EL (cell line): ENCODE data around the gene MYO7A.

ENCODE experiments used
- DNase-seq: peaks from one replicate; pipeline ENCODE4 v3.0.0-alpha.2; 2016

Gene MYO7A

DNA sequence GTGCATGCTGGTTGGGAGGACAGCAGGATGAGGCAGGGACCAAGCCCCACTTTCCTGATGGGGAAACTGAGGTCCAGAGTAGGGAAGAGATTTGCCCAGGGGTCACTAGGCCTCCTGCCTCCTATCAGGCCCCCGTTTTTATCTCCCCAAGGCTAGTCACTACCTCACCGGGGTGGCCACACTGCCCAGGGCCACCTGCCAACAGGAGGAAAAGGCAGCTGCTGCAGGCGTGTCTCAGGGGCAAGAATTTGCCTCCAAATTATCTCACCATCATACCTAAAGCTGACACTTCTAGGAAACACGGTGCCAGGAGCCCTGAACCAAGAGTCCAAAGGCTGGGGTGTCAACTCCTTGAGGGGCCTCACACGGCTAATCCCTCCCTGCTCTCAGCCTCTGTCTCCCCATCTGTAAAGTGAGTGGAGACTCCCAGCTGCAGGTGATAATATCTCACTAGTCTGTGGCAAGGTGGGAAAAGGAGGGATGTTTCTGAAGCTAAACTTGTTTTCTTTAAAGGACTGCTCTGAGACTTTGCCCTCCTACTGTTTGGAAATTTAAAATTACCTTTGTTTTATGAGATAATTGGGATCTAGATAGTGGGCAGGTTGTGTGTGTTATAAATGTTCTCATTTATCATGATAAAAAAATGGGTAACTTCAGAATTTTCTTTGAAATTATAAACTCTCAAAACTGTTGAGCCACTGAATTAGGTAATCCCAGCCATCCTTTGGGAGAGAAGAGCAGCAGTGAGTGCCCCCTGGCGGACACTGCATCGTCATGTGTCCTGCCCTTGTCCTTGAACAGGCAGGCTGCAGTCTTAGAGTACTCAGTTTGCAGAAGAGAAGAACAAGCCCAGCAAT, 60.0 kb downstream of the MYO7A start:
- DNase-seq = peak; percentile 75

DNA sequence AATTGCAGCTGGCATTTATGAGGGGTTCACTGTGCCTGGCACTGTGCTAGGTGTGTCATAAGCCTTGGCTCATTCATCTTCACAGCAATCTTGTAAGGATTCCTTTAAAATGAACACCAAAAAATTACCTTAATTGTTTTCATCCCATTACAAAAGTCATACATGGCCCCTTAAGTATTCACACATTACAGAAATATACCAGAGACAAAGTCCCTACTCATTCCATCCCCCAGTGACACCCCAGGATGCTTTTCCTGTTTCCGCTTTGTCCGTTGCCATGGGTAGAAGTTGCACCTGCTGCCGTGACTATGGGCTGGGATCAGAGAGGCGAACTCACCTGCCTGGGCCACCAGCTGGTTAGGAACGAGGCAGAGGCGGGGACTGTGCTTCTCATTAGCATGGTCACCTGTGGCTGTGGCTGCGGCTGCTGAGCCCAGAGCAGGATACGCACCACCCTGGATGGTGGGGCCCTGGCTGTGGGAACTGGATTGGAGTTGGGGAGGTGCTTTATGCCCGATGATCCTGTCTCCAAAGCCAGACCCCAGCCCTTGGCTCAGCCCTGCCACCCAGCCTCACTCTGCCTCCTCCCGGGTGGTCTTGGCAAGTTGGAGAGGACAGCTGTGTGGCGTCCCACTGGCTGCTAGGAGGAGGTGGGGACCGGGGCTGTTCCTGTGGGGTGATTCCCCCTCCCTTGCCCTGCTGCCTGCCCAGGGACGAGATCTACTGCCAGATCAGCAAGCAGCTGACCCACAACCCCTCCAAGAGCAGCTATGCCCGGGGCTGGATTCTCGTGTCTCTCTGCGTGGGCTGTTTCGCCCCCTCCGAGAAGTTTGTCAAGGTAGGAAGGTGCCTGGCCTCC, 60.8 kb downstream of the MYO7A start:
- no peak for DNase-seq

DNA sequence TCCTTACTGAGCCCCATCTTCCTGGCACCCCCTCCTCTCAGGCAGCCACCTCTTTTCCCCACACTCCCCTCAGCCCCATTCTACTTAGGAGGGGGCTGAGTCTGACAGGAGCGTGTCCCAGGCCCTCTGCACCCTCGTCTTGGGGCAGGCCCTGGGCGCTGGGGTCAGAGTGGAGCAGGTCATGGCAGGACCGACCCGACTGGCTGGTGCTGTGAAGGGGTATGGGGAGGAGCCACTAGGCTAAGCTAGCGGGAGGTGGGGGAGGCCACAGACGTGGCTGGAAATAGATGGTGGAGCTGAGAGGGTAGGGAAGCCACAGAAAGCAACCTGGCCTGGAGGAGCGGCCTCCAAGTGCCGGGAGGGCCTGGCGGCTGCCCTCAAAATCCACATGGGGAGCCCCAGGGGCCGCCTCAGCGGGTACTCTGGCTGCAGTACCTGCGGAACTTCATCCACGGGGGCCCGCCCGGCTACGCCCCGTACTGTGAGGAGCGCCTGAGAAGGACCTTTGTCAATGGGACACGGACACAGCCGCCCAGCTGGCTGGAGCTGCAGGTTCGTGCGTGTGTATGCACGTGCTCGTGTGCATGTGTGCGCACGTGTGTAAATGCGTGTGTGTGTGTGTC, 61.7 kb downstream of the MYO7A start:
- DNase-seq = no peak

DNA sequence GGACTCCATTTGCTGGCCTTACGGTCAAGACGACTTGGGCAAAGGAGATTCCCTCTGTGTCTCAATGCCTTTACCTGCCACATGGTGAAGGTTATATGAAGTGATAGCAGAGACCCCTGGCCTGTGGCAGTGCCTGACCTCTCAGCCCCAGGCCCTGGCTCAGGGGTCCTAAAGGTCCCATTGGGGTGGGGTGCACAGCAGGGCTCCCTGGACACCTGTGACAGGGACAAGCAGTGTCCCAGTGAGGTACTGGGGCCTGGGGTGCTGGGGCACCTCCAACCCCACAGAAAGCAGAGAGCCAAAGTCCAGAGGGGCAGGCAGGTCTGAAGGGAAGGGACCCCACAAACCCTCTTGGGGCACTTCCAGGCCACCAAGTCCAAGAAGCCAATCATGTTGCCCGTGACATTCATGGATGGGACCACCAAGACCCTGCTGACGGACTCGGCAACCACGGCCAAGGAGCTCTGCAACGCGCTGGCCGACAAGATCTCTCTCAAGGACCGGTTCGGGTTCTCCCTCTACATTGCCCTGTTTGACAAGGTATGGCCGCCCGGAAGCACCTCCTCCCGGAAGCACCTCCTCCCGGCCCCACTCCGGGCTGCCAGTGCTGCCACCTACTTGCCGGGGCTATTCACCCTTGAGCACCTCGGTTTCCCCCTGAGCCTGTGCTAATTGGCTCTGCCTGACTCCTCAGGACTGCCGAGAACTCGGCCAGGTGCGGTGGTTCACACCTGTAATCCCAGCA, 62.5 kb downstream of the MYO7A start:
- no peak for DNase-seq

DNA sequence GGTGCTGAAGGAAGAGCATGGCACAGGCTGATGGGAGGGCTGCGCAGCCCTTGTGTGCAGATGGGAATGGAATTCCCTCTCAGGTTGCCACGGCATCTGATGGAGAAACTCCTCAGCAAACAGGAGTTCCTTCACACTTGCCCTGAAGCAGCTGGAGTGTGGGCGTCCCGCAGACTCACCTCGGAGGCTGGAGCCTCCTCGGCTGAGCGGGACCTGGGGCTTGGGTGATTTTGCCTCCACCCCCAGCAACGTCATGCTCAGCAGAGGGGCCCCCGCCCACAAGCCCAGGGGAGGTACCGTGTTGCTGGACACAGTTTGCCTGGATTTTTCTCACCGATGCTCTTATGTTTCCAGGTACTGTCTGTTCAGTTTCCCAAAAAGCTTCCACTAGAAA, 63.4 kb downstream of the MYO7A start:
- DNase-seq = no peak

DNA sequence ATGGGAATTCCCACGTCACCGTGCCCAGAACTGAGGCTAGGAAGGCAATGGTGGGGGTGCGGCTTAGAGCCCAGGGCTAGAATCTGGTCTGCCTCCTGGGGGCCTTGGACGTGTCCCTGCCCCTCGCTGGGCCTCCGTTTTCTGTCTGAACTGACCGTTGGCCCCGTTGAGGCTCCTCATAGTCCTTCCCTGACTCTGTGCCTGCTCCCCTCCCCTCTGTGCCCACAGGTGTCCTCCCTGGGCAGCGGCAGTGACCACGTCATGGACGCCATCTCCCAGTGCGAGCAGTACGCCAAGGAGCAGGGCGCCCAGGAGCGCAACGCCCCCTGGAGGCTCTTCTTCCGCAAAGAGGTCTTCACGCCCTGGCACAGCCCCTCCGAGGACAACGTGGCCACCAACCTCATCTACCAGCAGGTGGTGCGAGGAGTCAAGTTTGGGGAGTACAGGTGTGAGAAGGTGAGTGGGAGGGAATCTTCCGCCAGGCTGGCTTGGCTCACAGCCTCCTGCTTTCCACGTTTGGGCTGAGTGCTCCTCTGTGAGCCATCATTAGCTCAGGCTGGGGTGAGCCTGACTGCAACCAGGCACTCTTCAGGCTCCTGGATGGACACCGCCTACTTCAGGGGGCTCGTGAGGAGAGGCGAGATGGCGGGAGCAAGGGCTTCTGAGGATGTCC, 63.9 kb downstream of the MYO7A start:
- DNase-seq = peak; percentile 33

DNA sequence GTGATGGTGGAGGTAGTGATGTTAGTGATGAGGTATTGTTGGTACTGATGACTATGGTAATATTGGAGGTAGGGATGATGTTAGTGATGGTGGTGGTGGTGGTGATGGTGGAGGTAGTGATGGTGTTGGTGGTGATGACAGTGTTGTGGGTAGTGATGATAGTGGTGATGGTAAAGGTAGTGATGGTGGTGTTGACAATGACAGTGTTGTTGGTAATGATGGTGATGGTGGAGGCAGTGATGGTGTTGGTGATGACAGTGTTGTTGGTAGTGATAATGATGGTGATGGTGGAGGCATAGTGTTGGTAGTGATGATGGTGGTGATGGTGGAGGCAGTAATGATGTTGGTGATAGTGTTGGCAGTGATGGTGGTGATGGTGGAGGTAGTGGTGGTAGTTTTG, 65.1 kb downstream of the MYO7A start:
- DNase-seq = no peak

DNA sequence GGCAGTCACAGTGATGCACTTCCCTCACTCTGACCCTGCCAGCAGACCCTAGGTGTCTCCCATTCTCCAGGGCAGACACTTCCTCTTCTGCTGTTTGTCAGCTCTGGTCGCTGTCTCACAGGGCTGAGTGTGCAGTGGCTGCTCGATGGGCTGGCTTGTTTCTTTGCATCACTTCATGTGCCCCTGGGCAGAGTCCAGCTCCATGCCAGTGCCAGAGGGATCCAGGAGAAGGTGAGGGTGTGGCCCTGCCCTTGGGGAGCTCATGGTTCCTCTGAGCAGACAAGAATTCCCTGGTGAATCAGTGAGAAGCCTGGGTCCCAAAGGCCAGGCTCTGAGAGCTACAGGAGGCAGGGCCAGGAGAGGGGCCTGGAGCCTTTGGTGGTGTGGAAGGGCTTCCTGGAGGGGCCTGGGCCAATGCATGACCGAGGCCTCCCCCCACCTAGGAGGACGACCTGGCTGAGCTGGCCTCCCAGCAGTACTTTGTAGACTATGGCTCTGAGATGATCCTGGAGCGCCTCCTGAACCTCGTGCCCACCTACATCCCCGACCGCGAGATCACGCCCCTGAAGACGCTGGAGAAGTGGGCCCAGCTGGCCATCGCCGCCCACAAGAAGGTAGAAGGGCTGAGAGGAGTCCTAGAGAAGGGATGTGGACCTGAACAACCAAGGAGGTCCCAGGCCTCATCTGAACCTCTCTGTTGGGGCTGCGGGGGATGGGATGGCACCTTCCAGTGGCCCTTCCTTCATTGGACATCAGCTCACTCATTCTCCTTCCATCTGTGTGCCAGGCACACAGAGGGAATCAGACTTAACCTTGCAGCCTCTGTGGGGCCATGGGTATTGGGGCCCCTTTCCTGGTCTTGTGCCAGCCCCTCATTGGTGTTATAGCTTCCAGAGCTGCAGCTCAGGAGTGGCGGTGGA, 66.1 kb downstream of the MYO7A start:
- DNase-seq = no peak

DNA sequence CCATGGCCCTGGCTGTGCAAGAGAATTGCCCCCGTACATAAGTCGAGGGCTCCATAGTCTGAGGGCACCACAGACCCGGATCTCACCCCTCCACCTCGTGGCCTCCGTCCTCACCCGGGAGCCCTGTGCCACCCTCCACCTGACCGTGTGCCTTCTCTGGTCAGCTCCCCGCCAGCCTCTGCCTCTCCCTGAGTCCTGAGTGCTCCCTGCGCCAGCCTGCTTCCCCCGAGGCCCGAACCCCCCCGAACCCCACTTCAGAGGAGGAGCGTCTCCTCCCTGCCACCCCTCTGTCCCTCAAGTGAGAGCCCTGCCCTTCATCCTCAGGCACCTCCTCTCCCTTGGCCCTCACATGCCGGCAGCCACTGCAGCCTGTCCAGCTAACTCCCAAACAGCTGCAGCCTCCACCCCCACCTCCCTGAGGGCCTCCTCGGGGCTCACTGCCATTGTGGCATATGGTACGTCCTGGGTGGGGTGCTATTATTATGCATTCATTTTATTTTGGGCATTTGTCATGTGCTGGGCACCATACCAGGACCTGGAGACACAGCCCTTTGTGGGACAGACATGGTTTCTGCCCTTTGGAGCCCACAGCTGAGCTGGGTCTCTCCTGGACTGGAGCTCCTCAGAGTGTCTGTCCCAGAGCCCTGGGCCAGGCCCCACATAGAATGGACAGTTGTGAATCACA, 67.2 kb downstream of the MYO7A start:
- DNase-seq = no peak

DNA sequence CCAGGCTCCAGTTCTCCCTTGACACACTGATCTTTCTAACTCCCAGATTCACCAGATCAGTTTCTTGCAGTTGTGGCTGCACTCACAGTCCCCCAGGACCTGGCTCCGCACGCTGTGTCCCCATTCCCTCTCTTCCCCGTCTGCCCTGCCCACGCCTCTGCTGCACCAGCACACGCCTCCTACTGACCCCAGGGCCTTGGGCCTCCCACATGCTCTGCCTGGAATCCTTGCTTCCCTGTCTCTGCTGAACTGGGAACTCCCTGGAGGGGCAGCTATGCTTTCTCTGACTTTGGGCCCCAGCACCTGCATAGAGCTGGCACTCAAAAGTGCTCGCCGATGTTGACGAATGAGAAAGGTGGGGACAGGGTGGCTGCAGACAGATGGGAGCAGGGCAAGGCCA, 68.9 kb downstream of the MYO7A start:
- no peak for DNase-seq

DNA sequence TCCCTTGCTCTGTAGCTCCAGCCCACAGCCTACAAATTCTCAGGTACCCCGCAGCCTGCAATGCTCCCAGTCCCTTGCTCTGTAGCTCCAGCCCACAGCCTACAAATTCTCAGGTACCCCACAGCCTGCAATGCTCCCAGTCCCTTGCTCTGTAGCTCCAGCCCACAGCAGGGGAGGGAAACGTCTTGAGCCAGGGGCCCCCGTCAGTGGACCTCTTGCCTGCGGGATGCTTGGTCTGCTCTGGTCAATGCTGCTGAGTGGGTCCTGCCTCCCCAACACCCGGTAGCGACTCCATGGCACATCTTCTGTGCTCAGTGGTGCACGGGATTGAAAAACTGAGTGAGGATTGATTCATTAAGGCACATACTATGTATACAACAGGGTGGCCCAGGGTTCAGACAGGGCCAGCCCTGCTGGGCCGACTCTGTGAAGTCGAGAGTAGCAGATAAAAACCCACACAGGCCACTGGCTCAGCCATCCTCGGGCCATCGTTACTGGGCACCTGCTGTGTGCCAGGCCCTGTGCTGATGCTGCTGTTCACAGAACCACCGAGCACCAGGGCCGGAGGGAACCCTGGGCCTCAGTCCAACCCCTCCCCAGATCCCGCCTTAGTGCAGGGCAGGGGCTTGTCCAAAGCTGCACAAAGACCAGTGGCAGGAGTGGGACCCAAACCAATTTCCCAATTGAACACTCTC, 69.7 kb downstream of the MYO7A start:
- DNase-seq = no peak

DNA sequence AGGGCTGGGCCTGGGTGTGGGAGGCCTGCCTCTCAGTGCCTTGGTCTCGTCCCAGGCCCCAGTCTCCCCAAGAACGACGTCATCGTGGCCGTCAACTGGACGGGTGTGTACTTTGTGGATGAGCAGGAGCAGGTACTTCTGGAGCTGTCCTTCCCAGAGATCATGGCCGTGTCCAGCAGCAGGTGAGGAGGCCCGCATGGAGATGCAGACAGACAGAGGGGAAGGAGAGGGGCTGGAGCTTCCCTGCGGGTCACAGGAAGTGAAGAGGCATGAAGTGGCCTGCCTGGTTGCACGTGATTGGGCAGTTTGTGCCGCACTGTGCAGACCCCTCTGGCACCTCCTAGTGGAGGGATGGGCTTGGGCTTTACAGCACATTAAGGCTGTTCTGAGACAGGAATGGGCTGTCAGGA, 70.4 kb downstream of the MYO7A start:
- DNase-seq = peak; percentile 17

DNA sequence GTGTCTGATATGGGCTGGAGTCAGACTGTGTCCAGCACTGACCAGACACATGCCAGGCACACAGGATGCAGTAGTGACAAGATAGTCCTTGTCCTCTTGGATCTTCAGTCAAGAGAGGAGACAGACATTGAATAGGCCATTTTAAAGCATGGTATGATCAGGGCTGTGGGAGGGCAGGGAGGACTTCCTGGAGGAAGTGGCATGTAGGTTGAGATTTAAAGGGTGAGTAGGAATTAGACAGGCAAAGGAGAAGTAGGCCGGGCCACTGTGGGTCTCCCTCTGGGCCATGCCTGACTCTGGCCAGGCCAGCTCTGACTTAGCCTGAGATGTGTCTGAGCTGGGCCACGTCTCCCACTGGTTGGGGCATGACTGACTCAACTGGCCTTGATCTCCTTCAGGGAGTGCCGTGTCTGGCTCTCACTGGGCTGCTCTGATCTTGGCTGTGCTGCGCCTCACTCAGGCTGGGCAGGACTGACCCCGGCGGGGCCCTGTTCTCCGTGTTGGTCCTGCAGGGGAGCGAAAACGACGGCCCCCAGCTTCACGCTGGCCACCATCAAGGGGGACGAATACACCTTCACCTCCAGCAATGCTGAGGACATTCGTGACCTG, 71.2 kb downstream of the MYO7A start:
- DNase-seq = no peak

DNA sequence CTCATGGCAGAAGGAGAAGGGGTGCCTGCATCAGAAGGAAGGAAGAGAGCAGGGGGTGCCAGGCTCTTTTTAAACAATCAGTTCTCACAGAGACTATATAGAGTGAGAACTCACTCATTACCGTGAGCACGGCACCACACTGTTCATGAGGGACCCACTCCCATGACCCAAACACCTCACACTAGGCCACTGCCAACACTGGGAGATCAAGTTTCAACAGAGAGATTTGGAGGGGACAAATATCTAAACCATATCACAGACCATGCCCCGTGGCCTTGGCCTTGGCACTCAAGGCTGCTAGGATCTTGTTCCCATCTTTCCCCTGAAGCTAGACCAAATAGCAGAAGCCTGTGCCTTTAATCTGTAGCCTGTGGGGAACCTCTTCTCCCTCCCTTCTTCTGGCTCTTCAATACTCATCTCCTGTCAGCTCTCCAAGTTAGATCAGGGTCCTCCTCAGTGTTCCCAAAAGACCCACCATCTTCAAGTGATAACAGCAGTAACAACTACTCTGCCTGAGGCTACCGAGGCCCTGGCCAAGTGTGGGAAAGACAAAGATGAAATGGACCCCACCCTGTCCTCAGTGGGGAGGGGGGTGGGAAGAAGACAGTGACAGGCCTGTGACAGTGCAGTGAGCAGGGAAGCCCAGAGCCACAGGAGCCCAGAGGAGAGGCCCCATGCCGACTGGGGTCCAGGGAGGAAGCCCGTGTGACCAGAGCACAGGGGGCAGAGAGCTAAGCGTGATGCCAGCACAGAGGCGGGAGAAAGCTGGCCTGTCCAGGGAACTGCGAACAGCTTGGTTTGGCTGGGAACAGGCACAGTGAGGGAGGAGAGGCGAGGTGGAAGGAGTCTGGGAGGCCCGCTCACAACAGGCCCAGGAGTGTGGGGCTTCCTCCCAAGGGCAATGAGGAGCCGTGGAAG, 72.6 kb downstream of the MYO7A start:
- DNase-seq = no peak

DNA sequence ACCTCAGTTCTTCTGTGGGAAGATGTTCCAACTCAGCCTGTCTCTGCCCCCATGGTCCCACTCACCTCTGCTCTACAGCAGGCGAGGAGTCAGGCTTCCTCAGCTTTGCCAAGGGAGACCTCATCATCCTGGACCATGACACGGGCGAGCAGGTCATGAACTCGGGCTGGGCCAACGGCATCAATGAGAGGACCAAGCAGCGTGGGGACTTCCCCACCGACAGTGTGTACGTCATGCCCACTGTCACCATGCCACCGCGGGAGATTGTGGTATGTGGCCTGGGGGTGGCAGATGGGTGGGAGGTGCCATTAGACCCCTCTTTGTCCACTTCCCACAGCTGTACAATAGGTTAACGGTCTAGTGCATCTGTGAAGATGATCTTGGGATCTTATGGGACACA, 73.3 kb downstream of the MYO7A start:
- no peak for DNase-seq

DNA sequence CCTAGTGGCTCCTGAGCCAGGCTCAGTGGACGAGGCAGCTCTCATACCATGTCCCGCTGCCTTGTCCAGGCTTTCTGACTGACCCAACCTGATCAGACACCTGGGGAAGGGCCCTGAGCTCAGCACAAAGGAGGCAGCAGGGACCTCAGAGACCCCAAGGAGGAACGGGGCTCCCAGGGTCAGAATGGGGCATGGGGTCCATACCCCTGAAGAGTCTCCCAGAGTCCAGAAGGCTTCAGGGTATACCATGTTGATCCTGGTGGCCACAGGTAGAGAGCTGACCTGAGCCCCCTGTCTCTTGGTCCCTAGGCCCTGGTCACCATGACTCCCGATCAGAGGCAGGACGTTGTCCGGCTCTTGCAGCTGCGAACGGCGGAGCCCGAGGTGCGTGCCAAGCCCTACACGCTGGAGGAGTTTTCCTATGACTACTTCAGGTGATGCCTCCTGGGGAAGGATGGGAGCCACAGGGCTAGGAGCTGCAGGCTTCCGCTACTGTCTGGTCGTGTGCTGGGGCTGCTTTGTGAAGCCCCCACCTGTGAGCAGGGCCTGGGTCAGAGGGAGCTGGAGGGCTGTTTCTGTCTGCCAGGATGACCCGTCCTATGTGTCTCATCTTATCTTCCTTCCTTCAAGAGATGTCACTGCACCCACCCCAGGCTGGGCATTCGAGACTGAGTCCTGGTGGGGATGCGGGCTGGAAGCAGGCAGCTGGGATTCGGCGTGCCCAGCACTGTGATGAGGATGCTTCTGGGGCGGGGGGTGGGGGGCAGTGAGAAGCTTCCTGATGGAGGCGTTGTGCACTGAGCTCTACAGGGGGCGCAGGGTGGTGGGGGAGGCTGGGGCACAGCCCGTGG, 74.2 kb downstream of the MYO7A start:
- DNase-seq = no peak
